HepG2 (cell line): ENCODE data around the gene TPGS1. TPM values are rescaled to one million over a fixed set of nuclear protein-coding genes. Genes with fewer than 3 reads are reported as not detected.
A peak's percentile ranks its signal among the peaks of the same experiment; 100 is the strongest.

Experiments
- ERF ChIP-seq: IDR thresholded peaks from 2 replicates; pipeline ENCODE4 v1.6.1; 2018; ENCODE audit warnings: missing biosample characterization, missing genetic modification reagents
- IRX3 ChIP-seq: sonication (generic); formaldehyde crosslinking; IDR thresholded peaks from 2 replicates; pipeline ENCODE4 v1.8.1; 2023; ENCODE audit warnings: mild to moderate bottlenecking, low read depth, missing genetic modification reagents, borderline replicate concordance
- MBNL3 ChIP-seq: fragments of 250-450 bp; sonication (Bioruptor Pico); conservative IDR thresholded peaks from 2 replicates; pipeline ENCODE4 v1.8.0; 2022; ENCODE audit warnings: mild to moderate bottlenecking, inconsistent platforms
- MED1 ChIP-seq: sonication (generic); formaldehyde crosslinking; IDR thresholded peaks from 2 replicates; pipeline ENCODE4 v1.4.0; 2020; ENCODE audit warnings: missing genetic modification reagents
- NFE2L2 ChIP-seq: fragments of 150-350 bp; IDR thresholded peaks from 2 replicates; pipeline ENCODE4 v1.6.1; 2014; ENCODE audit warnings: low read length
- NFIB ChIP-seq: sonication (generic); formaldehyde crosslinking; IDR thresholded peaks from 2 replicates; pipeline ENCODE4 v1.9.0; 2021; ENCODE audit warnings: missing genetic modification reagents, mild to moderate bottlenecking, borderline replicate concordance
- ZNF101 ChIP-seq: sonication (generic); formaldehyde crosslinking; IDR thresholded peaks from 2 replicates; pipeline ENCODE4 v1.4.0; 2020; ENCODE audit warnings: mild to moderate bottlenecking, low read depth, missing genetic modification reagents, borderline replicate concordance
- ZNF33B ChIP-seq: sonication (generic); formaldehyde crosslinking; IDR thresholded peaks from 2 replicates; pipeline ENCODE4 v1.5.1; 2020; ENCODE audit warnings: mild to moderate bottlenecking, missing genetic modification reagents
- ZNF430 ChIP-seq: sonication (generic); formaldehyde crosslinking; IDR thresholded peaks from 2 replicates; pipeline ENCODE4 v1.9.0; 2021; ENCODE audit warnings: mild to moderate bottlenecking, missing genetic modification reagents
- ZNF510 ChIP-seq: sonication (generic); formaldehyde crosslinking; IDR thresholded peaks from 2 replicates; pipeline ENCODE4 v1.4.0; 2020; ENCODE audit warnings: low read depth, mild to moderate bottlenecking, missing genetic modification reagents
- ZNF550 ChIP-seq: sonication (generic); formaldehyde crosslinking; IDR thresholded peaks from 2 replicates; pipeline ENCODE4 v1.4.0; 2020; ENCODE audit warnings: mild to moderate bottlenecking, missing genetic modification reagents, borderline replicate concordance
- ZNF761 ChIP-seq: sonication (generic); formaldehyde crosslinking; conservative IDR thresholded peaks from 2 replicates; pipeline ENCODE4 v1.4.0; 2020; ENCODE audit warnings: mild to moderate bottlenecking, missing genetic modification reagents
- ZNF841 ChIP-seq: sonication (generic); formaldehyde crosslinking; IDR thresholded peaks from 2 replicates; pipeline ENCODE4 v1.8.1; 2023; ENCODE audit warnings: missing genetic modification reagents, borderline replicate concordance
- polyA plus RNA-seq, 8 experiments: library from polyadenylated mRNA; depleted of rRNA in 3 of 8; stranded (reverse) in 7 of 8; unstranded in 1 of 8; fragments of >200 nt; fragmentation: Illumina TruSeq in 4 of 8; extraction: Trizol in 4 of 8; gene quantifications; 2 replicates each; pipeline versions ENCODE4 v1.2.1 to v1.2.3, GENCODE V29; 2011 to 2016; ENCODE audit warnings: low read depth in 4 of 8, missing spikeins in 1 of 8, mixed read lengths in 1 of 8; ENCODE audit not compliant: insufficient read depth in 1 of 8
- total RNA-seq, 5 experiments: library from RNA; depleted of rRNA; stranded (reverse); fragments of >200 nt; fragmentation: Illumina TruSeq; extraction: Trizol; gene quantifications; 2 replicates each; pipeline ENCODE4 v1.2.3, GENCODE V29; 2016; ENCODE audit warnings: low read depth in 1 of 5
- TF ChIP-seq, protein P1 (sequence below): sonication (generic); formaldehyde crosslinking; IDR thresholded peaks from 2 replicates; pipeline ENCODE4 v1.4.0; 2020; ENCODE audit warnings: low read depth, mild to moderate bottlenecking, missing genetic modification reagents
- TF ChIP-seq, protein P2 (sequence below): sonication (generic); formaldehyde crosslinking; IDR thresholded peaks from 2 replicates; pipeline ENCODE4 v1.9.0; 2021; ENCODE audit warnings: missing genetic modification reagents, borderline replicate concordance
- TF ChIP-seq, protein P3 (sequence below): sonication (generic); formaldehyde crosslinking; IDR thresholded peaks from 2 replicates; pipeline ENCODE4 v1.4.0; 2020; ENCODE audit warnings: mild to moderate bottlenecking, missing genetic modification reagents, borderline replicate concordance
- TF ChIP-seq, protein P4 (sequence below): sonication (generic); formaldehyde crosslinking; conservative IDR thresholded peaks from 2 replicates; pipeline ENCODE4 v1.8.0; 2022; ENCODE audit warnings: mild to moderate bottlenecking, moderate library complexity, missing genetic modification reagents
- TF ChIP-seq, protein P5 (sequence below), 2 experiments: sonication (generic) in 1 of 2; formaldehyde crosslinking in 1 of 2; IDR thresholded peaks; 2 replicates each; pipeline versions ENCODE4 v1.4.0 to v1.6.1; 2018 to 2020; ENCODE audit warnings: missing genetic modification reagents in 2 of 2, borderline replicate concordance in 1 of 2, low read depth in 1 of 2, mild to moderate bottlenecking in 1 of 2, missing biosample characterization in 1 of 2

Gene TPGS1
- total and polyA plus RNA-seq, 2 of the 13 experiments (the other 11 are each of a cell fraction or from before 2014, with no cell fraction given) = 1.1 to 6.2 TPM

DNA sequence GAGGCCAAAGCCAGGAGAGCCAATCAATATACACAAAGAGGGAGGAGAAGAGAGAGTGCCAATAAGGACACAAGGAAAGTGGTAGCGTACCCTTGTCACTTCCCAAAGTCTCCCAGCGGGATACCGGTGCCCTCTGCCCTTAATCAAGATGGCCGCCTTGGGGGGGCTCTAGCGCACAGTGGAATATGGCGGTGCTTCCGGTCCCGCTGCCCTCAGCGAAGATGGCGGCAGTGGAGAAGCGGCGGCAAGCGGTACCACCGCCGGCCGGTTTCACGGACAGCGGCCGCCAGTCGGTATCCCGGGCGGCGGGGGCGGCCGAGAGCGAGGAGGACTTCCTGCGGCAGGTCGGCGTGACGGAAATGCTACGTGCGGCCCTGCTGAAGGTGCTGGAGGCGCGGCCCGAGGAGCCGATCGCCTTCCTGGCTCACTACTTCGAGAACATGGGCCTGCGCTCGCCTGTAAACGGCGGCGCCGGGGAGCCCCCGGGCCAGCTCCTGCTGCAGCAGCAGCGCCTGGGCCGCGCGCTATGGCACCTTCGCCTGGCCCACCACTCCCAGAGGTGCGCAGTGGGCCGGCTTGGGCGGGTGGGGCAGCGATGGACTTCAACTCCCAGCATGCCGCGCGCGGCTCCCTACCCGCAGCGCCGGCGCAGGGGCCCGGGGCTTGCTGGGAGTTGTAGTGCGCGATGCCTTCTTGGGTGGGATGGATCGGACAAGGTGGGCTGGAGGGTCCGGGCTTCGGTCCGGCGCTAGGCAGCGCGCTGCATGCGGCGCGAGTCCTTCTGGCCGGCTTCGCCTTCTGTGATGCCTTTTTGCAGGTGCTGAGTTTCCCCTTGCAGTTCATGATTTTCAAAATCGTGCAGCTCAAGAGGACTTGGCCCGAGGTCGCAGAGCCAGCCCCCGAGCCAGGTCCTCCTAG is at the start of gene TPGS1 (continued):
- TF ChIP-seq ERF (CRISPR knock-in tag) = peak; percentile 59; the same call in 1 of the 2 replicates
- peak; percentile 58; the same call in 1 of the 2 replicates for TF ChIP-seq NFIB (CRISPR knock-in tag)
- no peak for TF ChIP-seq ZNF101 (CRISPR knock-in tag)
- no peak for TF ChIP-seq MBNL3 (CRISPR knock-in tag)
- no peak for TF ChIP-seq NFE2L2
- TF ChIP-seq ZNF550 (CRISPR knock-in tag) = no peak
- TF ChIP-seq, protein P1, sequence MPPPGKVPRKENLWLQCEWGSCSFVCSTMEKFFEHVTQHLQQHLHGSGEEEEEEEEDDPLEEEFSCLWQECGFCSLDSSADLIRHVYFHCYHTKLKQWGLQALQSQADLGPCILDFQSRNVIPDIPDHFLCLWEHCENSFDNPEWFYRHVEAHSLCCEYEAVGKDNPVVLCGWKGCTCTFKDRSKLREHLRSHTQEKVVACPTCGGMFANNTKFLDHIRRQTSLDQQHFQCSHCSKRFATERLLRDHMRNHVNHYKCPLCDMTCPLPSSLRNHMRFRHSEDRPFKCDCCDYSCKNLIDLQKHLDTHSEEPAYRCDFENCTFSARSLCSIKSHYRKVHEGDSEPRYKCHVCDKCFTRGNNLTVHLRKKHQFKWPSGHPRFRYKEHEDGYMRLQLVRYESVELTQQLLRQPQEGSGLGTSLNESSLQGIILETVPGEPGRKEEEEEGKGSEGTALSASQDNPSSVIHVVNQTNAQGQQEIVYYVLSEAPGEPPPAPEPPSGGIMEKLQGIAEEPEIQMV (CRISPR knock-in tag) = no peak
- TF ChIP-seq, protein P2, sequence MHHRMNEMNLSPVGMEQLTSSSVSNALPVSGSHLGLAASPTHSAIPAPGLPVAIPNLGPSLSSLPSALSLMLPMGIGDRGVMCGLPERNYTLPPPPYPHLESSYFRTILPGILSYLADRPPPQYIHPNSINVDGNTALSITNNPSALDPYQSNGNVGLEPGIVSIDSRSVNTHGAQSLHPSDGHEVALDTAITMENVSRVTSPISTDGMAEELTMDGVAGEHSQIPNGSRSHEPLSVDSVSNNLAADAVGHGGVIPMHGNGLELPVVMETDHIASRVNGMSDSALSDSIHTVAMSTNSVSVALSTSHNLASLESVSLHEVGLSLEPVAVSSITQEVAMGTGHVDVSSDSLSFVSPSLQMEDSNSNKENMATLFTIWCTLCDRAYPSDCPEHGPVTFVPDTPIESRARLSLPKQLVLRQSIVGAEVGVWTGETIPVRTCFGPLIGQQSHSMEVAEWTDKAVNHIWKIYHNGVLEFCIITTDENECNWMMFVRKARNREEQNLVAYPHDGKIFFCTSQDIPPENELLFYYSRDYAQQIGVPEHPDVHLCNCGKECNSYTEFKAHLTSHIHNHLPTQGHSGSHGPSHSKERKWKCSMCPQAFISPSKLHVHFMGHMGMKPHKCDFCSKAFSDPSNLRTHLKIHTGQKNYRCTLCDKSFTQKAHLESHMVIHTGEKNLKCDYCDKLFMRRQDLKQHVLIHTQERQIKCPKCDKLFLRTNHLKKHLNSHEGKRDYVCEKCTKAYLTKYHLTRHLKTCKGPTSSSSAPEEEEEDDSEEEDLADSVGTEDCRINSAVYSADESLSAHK (CRISPR knock-in tag) = no peak
- TF ChIP-seq IRX3 (CRISPR knock-in tag) = no peak; the same call in 1 of the 2 replicates
- no peak for TF ChIP-seq ZNF761
- TF ChIP-seq ZNF33B (CRISPR knock-in tag) = 0 out of 2 replicates have a peak, but pooled peaks have one; percentile 50
- TF ChIP-seq ZNF510 (CRISPR knock-in tag) = no peak
- TF ChIP-seq, protein P3, sequence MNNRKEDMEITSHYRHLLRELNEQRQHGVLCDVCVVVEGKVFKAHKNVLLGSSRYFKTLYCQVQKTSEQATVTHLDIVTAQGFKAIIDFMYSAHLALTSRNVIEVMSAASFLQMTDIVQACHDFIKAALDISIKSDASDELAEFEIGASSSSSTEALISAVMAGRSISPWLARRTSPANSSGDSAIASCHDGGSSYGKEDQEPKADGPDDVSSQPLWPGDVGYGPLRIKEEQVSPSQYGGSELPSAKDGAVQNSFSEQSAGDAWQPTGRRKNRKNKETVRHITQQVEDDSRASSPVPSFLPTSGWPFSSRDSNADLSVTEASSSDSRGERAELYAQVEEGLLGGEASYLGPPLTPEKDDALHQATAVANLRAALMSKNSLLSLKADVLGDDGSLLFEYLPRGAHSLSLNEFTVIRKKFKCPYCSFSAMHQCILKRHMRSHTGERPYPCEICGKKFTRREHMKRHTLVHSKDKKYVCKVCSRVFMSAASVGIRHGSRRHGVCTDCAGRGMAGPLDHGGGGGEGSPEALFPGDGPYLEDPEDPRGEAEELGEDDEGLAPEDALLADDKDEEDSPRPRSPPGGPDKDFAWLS (CRISPR knock-in tag) = no peak
- TF ChIP-seq, protein P4, sequence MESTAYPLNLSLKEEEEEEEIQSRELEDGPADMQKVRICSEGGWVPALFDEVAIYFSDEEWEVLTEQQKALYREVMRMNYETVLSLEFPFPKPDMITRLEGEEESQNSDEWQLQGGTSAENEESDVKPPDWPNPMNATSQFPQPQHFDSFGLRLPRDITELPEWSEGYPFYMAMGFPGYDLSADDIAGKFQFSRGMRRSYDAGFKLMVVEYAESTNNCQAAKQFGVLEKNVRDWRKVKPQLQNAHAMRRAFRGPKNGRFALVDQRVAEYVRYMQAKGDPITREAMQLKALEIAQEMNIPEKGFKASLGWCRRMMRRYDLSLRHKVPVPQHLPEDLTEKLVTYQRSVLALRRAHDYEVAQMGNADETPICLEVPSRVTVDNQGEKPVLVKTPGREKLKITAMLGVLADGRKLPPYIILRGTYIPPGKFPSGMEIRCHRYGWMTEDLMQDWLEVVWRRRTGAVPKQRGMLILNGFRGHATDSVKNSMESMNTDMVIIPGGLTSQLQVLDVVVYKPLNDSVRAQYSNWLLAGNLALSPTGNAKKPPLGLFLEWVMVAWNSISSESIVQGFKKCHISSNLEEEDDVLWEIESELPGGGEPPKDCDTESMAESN (CRISPR knock-in tag) = 0 out of 2 replicates have a peak, but pooled peaks have one; percentile 20
- no peak for TF ChIP-seq ZNF430 (CRISPR knock-in tag)
- peak; percentile 58 for TF ChIP-seq MED1 (CRISPR knock-in tag)
- TF ChIP-seq, protein P5, sequence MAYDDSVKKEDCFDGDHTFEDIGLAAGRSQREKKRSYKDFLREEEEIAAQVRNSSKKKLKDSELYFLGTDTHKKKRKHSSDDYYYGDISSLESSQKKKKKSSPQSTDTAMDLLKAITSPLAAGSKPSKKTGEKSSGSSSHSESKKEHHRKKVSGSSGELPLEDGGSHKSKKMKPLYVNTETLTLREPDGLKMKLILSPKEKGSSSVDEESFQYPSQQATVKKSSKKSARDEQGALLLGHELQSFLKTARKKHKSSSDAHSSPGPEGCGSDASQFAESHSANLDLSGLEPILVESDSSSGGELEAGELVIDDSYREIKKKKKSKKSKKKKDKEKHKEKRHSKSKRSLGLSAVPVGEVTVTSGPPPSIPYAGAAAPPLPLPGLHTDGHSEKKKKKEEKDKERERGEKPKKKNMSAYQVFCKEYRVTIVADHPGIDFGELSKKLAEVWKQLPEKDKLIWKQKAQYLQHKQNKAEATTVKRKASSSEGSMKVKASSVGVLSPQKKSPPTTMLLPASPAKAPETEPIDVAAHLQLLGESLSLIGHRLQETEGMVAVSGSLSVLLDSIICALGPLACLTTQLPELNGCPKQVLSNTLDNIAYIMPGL (CRISPR knock-in tag; IDR thresholded peaks at IDR 0.05; ENCODE audit: borderline replicate concordance in 1 of 2, low read depth in 1 of 2) = peak in 1 of 2 experiments; percentile 33; a peak in 1 of 4 replicates
- TF ChIP-seq ZNF841 (CRISPR knock-in tag) = no peak
